ENCODE results near the gene PCCB.
"Not testable (repeated sequence)": the region's sequence is repeated elsewhere in the genome, so short reads cannot be mapped to it uniquely, and the experiment has no call there.

PCCB gene

DNA sequence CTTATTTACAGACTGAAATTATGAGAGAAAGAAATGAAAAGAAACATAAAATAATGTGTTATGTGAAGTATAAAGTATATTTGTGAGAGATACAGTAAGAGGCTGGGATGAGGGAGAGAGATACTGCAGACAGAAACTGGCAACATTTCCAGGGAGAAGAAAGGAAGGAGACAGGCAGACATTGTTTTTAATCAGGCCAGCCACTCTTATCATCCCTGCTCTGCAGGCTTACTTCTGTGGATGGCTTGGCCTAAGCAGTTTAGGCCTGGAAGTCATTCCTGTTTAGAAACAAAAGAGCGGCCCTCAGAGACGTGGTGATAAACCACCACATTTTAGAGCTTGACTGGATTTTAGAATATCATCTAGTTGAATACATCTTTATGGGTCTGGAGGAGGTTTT, 12.4 kb downstream of the PCCB start:
- H3K4me3 ChIP-seq: no peak overlapping the region
- no peak overlapping the region for H3K27ac ChIP-seq
- TF ChIP-seq, protein P1, sequence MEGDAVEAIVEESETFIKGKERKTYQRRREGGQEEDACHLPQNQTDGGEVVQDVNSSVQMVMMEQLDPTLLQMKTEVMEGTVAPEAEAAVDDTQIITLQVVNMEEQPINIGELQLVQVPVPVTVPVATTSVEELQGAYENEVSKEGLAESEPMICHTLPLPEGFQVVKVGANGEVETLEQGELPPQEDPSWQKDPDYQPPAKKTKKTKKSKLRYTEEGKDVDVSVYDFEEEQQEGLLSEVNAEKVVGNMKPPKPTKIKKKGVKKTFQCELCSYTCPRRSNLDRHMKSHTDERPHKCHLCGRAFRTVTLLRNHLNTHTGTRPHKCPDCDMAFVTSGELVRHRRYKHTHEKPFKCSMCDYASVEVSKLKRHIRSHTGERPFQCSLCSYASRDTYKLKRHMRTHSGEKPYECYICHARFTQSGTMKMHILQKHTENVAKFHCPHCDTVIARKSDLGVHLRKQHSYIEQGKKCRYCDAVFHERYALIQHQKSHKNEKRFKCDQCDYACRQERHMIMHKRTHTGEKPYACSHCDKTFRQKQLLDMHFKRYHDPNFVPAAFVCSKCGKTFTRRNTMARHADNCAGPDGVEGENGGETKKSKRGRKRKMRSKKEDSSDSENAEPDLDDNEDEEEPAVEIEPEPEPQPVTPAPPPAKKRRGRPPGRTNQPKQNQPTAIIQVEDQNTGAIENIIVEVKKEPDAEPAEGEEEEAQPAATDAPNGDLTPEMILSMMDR (IDR thresholded peaks at IDR 0.05): no peak
- no peak for DNase-seq (ENCODE audit: low spot score)

DNA sequence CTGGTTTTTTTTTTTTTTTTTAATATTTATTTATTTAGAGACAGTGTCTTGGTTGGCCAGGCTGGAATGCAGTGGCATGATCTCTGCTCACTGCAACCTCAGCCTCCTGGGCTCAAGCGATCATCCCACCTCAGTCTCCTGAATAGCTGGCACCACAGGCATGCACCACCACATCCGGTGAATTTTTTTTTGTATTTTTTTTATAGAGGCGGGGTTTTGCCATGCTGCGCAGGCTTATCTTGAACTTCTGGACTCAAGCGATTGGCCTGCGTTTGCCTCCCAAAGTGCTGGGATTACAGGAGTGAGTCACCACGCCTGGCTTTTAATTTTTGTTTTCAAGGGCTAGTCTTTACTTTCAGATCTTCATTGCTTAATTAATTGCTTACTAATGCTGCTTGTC, 13.1 kb downstream of the PCCB start:
- H3K27ac ChIP-seq: no peak overlapping the region
- DNase-seq (ENCODE audit: low spot score): no peak
- TF ChIP-seq, protein P1 (IDR thresholded peaks at IDR 0.05): no peak
- H3K4me3 ChIP-seq: no peak overlapping the region

DNA sequence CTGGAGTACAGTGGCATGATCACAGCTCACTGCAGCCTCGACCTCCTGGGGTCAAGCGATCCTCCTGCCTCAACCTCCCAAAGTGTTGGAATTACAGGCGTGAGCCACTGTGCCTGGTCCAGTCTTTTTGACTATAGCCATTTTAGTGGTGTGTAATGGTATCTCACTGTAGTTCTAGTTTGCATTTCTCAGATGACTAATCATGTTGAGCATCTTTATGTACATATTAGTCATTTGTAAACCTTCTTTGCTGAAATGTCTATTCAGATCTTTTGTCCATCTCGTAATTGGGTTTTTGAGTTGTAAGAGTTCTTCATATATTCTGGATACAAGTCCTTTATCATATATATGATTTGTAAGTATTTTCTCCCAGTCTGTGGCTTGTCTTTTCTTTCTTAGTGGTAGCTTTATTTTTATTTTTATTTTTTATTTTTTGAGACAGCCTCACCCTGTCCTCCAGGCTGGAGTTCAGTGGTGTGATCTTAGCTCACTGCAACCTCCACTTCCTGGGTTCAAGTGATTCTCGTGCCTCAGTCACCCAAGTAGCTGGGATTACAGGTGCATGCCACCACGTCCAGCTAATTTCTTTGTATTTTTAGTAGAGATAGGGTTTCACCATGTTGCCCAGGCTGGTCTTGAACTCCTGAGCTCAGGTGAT, 16.5 kb downstream of the PCCB start:
- not testable (repeated sequence) for H3K27ac ChIP-seq; DNase-seq (ENCODE audit: low spot score); H3K4me3 ChIP-seq

DNA sequence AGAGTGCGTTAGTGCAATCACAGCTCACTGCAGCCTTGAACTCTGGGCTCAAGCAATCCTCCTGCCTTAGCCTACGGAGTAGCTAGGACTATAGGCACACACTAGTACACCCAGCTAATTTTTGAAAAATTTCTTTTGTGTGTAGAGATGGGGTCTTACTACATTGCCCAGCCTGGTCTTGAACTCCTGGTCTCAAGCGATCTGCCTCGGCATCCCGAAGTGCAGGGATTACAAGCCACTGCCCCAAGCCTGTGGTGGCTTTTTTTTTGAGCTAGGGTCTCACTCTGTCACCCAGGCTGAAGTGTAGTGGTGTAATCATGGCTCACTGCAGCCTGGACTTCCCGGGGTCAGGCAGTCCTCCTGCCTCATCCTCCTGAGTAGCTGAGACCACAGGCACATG, 17.1 kb downstream of the PCCB start:
- no peak overlapping the region for H3K27ac ChIP-seq

DNA sequence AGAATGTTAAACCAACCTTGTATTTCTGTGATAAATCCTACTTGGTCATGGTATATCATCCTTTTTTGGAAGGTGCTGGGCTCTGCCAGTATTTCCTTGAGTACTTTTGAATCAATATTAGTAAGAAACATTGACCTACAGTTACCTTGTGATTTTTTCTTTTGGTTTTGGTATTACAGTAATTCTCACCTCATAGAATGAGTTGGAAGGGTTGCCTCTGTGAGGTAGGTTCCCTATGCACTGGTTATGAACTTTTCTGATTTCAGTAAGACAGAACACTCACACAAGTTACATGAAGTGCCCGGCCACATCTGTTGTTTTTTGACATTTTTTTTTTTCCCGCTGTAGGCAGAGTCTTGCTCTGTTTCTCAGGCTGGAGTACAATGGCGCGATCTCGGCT, 20.0 kb downstream of the PCCB start:
- no peak for DNase-seq (ENCODE audit: low spot score)
- Histone ChIP-seq H3K4me3 (no peak overlapping the region), H3K27ac (no peak overlapping the region)
- TF ChIP-seq, protein P1 (IDR thresholded peaks at IDR 0.05): no peak

More for the DNA sequence above, 17.1 kb downstream of the PCCB start:
- TF ChIP-seq, protein P1 (IDR thresholded peaks at IDR 0.05): no peak
- H3K4me3 ChIP-seq: no peak overlapping the region
- DNase-seq (ENCODE audit: low spot score): no peak

DNA sequence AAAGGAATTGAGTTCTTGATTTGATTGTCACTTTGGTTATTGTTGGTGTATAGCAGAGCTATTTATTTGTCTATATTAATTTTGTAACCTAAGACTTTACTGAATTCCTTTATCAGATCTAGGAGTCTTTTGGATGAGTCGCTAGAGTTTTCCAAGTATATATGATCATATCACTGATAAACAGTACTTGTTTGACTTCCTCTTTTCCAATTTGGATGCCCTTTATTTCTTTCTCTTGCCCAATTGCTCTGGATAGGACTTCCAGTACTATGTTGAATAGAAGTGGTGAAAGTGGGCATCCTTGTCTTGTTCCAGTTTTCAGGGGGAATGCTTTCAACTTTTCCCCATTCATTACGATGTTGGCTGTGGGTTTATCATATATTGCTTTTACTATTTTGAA, 21.5 kb downstream of the PCCB start:
- H3K4me3 ChIP-seq; H3K27ac ChIP-seq; DNase-seq (ENCODE audit: low spot score): not testable (repeated sequence)

DNA sequence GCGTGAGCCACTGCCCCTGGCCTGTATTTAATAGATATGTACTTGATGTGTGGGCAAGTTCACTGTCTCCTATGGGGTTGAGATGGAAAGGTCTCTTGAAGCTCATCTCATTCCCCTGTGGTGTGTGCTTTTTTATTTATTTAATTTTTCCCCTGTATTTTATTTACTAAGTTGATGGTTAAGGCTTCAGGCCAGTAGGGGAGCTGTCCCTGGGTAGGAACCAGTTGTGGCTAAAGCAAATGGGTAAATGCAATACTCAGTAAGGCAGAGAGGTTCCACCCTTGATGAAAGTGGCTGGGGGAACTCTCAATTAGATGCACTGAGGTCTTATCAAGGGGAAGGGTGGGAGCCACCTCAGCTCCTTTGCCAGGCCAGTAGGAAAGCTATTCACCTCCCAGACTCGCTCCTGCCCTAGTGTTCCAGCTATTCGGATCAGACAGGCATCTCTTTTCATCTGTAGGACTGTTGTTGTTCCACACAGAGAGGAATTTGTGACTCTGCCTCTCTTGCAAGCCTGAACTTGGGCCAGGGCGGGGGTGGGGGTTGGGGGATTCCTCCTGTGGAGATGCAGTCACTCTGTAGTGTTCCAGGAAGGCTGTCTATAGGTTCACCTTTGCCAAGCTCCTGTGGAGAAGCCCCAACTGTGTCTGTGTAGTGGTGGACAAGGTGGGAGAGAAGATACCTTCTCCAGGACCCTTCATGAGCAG, 26.1 kb downstream of the PCCB start:
- Histone ChIP-seq H3K27ac (no peak overlapping the region), H3K4me3 (no peak overlapping the region)
- DNase-seq (ENCODE audit: low spot score): no peak
- TF ChIP-seq, protein P1 (IDR thresholded peaks at IDR 0.05): no peak

DNA sequence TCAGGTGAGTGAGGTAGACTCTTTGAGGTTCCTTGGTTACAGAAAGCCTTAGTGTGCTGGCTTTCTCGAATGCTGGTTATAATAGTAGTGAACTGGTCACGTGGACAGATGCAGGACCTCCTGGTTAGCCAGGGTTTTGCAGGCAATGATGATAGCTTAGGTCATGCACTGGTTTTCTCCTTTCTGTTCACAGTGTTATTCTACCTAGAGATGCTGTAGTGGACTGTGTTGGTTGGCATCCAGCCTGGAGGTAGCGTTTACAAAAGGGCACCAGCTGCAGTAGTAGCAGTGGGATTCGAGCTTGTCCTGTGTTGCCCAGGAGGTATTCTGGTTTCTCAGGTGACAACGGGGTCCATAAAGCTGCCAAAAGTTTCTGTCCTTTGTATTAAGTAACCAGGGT, 27.0 kb downstream of the PCCB start:
- H3K27ac ChIP-seq: no peak overlapping the region
- H3K4me3 ChIP-seq: no peak overlapping the region
- DNase-seq (ENCODE audit: low spot score): no peak
- TF ChIP-seq, protein P1 (IDR thresholded peaks at IDR 0.05): no peak
